Subcutaneous adipose tissue (tissue), 4 donors: Measurements from ENCODE around the gene HBG1. TPM values are rescaled to one million over a fixed set of nuclear protein-coding genes. Genes with fewer than 3 reads are reported as not detected.

ENCODE experiments used
- CTCF ChIP-seq: fragments of 450-650 bp; IDR thresholded peaks from one replicate; pipeline ENCODE4 v1.5.1; 2016; ENCODE audit warnings: low read depth, mild to moderate bottlenecking, control low read depth, antibody characterized with exemption, moderate library complexity
- total RNA-seq, 4 donors: library from RNA; depleted of rRNA; stranded (reverse); fragments of >200 nt; gene quantifications; one replicate each; pipeline ENCODE4 v1.1.0, GENCODE V29; 2016

HBG1 gene
- total RNA-seq, 4 donors from 2014 or later: not detected

- no peak for TF ChIP-seq CTCF
Observed at GRCh38 chr11:5275369-5276110, 25.9 kb upstream of the HBG1 start.

GRCh38 chr11:5274395-5274794, 24.7 kb upstream of the HBG1 start:
- no peak for TF ChIP-seq CTCF

GRCh38 chr11:5272395-5273017, 22.8 kb upstream of the HBG1 start:
- TF ChIP-seq CTCF: no peak

GRCh38 chr11:5269715-5270147, 20.1 kb upstream of the HBG1 start, which contains the start of gene HBE1:
Gene HBE1, minus strand, starts transcription at chr11:5269945. Its CDS starts 55 bp downstream, at chr11:5269890.
- no peak for TF ChIP-seq CTCF

GRCh38 chr11:5267033-5267563, 17.4 kb upstream of the HBG1 start:
- TF ChIP-seq CTCF: no peak

GRCh38 chr11:5266609-5267008, 17.0 kb upstream of the HBG1 start:
- TF ChIP-seq CTCF: no peak

- no peak for TF ChIP-seq CTCF
Observed at GRCh38 chr11:5265832-5266231, 16.2 kb upstream of the HBG1 start.
